Neural cell (in vitro differentiated cells): Measurements from ENCODE around the gene MED12.

Experiments used
- EP300 ChIP-seq: fragments of 450-650 bp; conservative IDR thresholded peaks from 2 replicates; pipeline ENCODE4 v1.6.1; 2014; ENCODE audit warnings: antibody characterized with exemption, mild to moderate bottlenecking, moderate library complexity; ENCODE audit not compliant: poor library complexity, severe bottlenecking
- EZH2 ChIP-seq: fragments of 200-600, 300-800 bp; shearing (Covaris generic), sonication (generic); IDR thresholded peaks from 2 replicates; pipeline ENCODE4 v1.6.1; 2014; ENCODE audit warnings: antibody characterized with exemption, low read length, borderline replicate concordance, mild to moderate bottlenecking; ENCODE audit not compliant: insufficient read depth, poor library complexity, severe bottlenecking
- POLR2AphosphoS5 ChIP-seq: IDR thresholded peaks from 2 replicates; pipeline ENCODE4 v1.6.1; 2012
- TF ChIP-seq, protein P1 (sequence below): fragments of 450-650 bp; IDR thresholded peaks from 2 replicates; pipeline ENCODE4 v1.5.1; 2014; ENCODE audit warnings: antibody characterized with exemption, mild to moderate bottlenecking, moderate library complexity; ENCODE audit not compliant: poor library complexity, severe bottlenecking

- TF ChIP-seq, protein P1, sequence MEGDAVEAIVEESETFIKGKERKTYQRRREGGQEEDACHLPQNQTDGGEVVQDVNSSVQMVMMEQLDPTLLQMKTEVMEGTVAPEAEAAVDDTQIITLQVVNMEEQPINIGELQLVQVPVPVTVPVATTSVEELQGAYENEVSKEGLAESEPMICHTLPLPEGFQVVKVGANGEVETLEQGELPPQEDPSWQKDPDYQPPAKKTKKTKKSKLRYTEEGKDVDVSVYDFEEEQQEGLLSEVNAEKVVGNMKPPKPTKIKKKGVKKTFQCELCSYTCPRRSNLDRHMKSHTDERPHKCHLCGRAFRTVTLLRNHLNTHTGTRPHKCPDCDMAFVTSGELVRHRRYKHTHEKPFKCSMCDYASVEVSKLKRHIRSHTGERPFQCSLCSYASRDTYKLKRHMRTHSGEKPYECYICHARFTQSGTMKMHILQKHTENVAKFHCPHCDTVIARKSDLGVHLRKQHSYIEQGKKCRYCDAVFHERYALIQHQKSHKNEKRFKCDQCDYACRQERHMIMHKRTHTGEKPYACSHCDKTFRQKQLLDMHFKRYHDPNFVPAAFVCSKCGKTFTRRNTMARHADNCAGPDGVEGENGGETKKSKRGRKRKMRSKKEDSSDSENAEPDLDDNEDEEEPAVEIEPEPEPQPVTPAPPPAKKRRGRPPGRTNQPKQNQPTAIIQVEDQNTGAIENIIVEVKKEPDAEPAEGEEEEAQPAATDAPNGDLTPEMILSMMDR: no peak
- TF ChIP-seq EZH2 (no peak), POLR2AphosphoS5 (no peak), EP300 (no peak)
Observed at GRCh38 chrX:71095555-71095980, 22.8 kb upstream of the MED12 start, which contains the start of gene FOXO4.
